ENCODE data around the gene CACNG7. TPM values are rescaled to one million over a fixed set of nuclear protein-coding genes. Genes with fewer than 3 reads are reported as not detected.

CACNG7 gene
- total RNA-seq, 2 experiments from 2014 or later = not detected

DNA sequence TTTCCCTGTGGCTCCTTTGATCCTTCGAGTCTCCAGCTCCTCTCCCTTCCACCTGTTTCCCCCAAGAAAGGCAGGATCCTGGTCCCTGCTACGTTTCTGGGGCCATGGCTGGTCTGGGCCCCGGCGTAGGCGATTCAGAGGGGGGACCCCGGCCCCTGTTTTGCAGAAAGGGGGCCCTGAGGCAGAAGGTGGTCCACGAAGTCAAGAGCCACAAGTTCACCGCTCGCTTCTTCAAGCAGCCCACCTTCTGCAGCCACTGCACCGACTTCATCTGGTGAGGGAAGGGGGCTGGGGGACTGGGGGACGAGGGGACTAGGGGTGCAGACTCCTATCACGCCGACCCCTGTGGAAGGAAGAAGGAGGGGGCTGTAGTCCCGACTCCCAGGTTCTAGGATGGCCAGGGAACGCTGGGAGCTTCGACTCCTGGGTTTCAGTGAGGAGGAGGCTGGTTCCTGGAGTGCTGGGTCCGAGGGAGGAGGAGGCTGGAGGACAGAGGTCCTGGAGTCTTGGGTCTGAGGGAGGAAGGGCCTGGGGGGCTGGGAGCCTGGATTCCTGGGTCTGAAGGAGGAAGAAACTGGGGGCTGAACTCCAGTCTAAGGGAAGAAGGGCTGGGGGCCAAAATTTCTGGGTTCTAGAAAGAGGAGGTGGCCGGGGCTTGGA is 26.6 kb upstream of the CACNG7 start:
- no peaks in the 10 kb centered on the region for H4K20me1 ChIP-seq (ENCODE audit: insufficient read depth, low read length)
- H3K9me3 ChIP-seq (ENCODE audit: low read length) = no peaks in the 10 kb centered on the region
- ChIA-PET CTCF (ENCODE audit: unreplicated experiment) (no interaction called here), POLR2A (no interaction called here)
- no peaks in the 10 kb centered on the region for H3K79me2 ChIP-seq (ENCODE audit: insufficient read depth, low read depth, low read length)
- no peak overlapping the region for H3K27ac ChIP-seq (ENCODE audit: low read depth, low read length, poor library complexity, severe bottlenecking)
- no peak for DNase-seq (ENCODE audit: low spot score)
- no TSS peak for BruUV-seq (replicated peaks)
- H3K4me2 ChIP-seq (ENCODE audit: low read length) = no peak overlapping the region
- intact Hi-C loops (cut with micrococcal nuclease; ENCODE audit: unreplicated experiment) = no loop called here
- no peak overlapping the region for H2AFZ ChIP-seq (ENCODE audit: low read length)
- no peak overlapping the region for H3K4me3 ChIP-seq (ENCODE audit: low read depth, low read length, poor library complexity, severe bottlenecking)
- H3K4me1 ChIP-seq (ENCODE audit: insufficient read depth, low read length, poor library complexity, severe bottlenecking) = peaks cover 3% of the 10 kb centered on the region
- H3K36me3 ChIP-seq (ENCODE audit: insufficient read depth, low read length) = no peaks in the 10 kb centered on the region
- no peak for TF ChIP-seq EZH2phosphoT487 (IDR thresholded peaks at IDR 0.05; ENCODE audit: borderline replicate concordance, low read depth, low read length)
- TF ChIP-seq, protein P1, sequence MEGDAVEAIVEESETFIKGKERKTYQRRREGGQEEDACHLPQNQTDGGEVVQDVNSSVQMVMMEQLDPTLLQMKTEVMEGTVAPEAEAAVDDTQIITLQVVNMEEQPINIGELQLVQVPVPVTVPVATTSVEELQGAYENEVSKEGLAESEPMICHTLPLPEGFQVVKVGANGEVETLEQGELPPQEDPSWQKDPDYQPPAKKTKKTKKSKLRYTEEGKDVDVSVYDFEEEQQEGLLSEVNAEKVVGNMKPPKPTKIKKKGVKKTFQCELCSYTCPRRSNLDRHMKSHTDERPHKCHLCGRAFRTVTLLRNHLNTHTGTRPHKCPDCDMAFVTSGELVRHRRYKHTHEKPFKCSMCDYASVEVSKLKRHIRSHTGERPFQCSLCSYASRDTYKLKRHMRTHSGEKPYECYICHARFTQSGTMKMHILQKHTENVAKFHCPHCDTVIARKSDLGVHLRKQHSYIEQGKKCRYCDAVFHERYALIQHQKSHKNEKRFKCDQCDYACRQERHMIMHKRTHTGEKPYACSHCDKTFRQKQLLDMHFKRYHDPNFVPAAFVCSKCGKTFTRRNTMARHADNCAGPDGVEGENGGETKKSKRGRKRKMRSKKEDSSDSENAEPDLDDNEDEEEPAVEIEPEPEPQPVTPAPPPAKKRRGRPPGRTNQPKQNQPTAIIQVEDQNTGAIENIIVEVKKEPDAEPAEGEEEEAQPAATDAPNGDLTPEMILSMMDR (conservative IDR thresholded peaks at IDR 0.05; ENCODE audit: low read length) = no peak
- no peaks in the 10 kb centered on the region for H3K9me2 ChIP-seq (ENCODE audit: insufficient read depth, low read length)

DNA sequence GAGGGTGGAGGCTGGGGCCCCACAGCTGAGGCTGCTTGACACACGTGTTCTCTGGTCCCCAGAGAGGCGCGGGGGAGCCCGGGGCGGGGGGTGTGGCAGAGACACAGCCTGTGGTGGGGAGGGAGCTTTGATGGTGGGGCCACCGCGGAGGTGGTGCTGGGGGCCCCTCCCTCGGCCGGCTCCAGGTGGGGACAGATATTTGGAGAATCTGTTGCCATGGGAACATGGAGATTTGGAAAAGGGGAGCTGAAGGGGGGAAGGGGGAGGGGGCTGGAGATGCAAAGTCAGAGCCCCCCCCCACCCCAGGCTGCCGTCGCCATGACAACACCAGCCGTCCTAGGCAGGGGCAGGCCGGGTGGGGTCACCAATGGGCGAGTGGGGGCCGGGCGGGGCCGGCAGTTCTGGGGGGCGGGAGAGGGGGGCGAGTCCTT is 25.8 kb upstream of the CACNG7 start:
- H3K4me2 ChIP-seq (ENCODE audit: low read length) = no peak overlapping the region
- no peaks in the 10 kb centered on the region for H4K20me1 ChIP-seq (ENCODE audit: insufficient read depth, low read length)
- no peak overlapping the region for H2AFZ ChIP-seq (ENCODE audit: low read length)
- H3K4me1 ChIP-seq (ENCODE audit: insufficient read depth, low read length, poor library complexity, severe bottlenecking) = peaks cover 3% of the 10 kb centered on the region
- no peak overlapping the region for H3K4me3 ChIP-seq (ENCODE audit: low read depth, low read length, poor library complexity, severe bottlenecking)
- ChIA-PET CTCF (ENCODE audit: unreplicated experiment) (no interaction called here), POLR2A (no interaction called here)
- TF ChIP-seq, protein P1 (conservative IDR thresholded peaks at IDR 0.05; ENCODE audit: low read length) = no peak
- TF ChIP-seq EZH2phosphoT487 (IDR thresholded peaks at IDR 0.05; ENCODE audit: borderline replicate concordance, low read depth, low read length) = no peak
- no peaks in the 10 kb centered on the region for H3K9me3 ChIP-seq (ENCODE audit: low read length)
- no peaks in the 10 kb centered on the region for H3K9me2 ChIP-seq (ENCODE audit: insufficient read depth, low read length)
- H3K79me2 ChIP-seq (ENCODE audit: insufficient read depth, low read depth, low read length) = no peaks in the 10 kb centered on the region
- H3K36me3 ChIP-seq (ENCODE audit: insufficient read depth, low read length) = no peaks in the 10 kb centered on the region
- DNase-seq (ENCODE audit: low spot score) = no peak
- BruUV-seq (replicated peaks) = no TSS peak
- H3K27ac ChIP-seq (ENCODE audit: low read depth, low read length, poor library complexity, severe bottlenecking) = no peak overlapping the region
- intact Hi-C loops (cut with micrococcal nuclease; ENCODE audit: unreplicated experiment) = no loop called here

DNA sequence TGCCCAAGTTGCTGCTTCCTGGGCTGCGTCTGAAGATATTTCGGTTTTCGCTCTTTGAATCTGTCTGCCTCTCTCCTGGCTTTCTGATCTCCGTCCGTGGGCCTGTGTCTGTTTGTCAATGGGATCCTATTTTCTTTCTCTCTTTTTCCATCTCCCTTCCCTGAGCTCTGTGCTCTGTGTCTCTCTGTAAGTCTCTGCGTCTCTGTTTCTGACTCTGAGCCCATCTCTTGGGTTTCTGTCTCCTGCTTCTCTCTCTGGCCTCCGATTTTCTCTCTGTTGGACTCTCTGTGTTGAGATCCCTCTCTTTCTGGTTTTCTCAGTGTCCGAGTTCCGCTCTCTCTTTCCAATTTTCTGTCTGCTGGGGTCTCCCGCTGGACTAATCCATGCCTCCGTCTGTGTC is 25.3 kb upstream of the CACNG7 start:
- H3K9me2 ChIP-seq (ENCODE audit: insufficient read depth, low read length) = no peaks in the 10 kb centered on the region
- no peaks in the 10 kb centered on the region for H4K20me1 ChIP-seq (ENCODE audit: insufficient read depth, low read length)
- POLR2A ChIA-PET = no interaction called here
- intact Hi-C loops (cut with micrococcal nuclease; ENCODE audit: unreplicated experiment) = no loop called here
- no peak for DNase-seq (ENCODE audit: low spot score)
- peaks cover 3% of the 10 kb centered on the region for H3K4me1 ChIP-seq (ENCODE audit: insufficient read depth, low read length, poor library complexity, severe bottlenecking)
- H3K4me3 ChIP-seq (ENCODE audit: low read depth, low read length, poor library complexity, severe bottlenecking) = no peak overlapping the region
- H3K9me3 ChIP-seq (ENCODE audit: low read length) = no peaks in the 10 kb centered on the region
- no peak for TF ChIP-seq EZH2phosphoT487 (IDR thresholded peaks at IDR 0.05; ENCODE audit: borderline replicate concordance, low read depth, low read length)
- TF ChIP-seq, protein P1 (conservative IDR thresholded peaks at IDR 0.05; ENCODE audit: low read length) = no peak
- H3K27ac ChIP-seq (ENCODE audit: low read depth, low read length, poor library complexity, severe bottlenecking) = no peak overlapping the region
- CTCF ChIA-PET (ENCODE audit: unreplicated experiment) = no interaction called here
- no peaks in the 10 kb centered on the region for H3K36me3 ChIP-seq (ENCODE audit: insufficient read depth, low read length)
- no peak overlapping the region for H2AFZ ChIP-seq (ENCODE audit: low read length)
- BruUV-seq (replicated peaks) = no TSS peak
- H3K79me2 ChIP-seq (ENCODE audit: insufficient read depth, low read depth, low read length) = no peaks in the 10 kb centered on the region
- H3K4me2 ChIP-seq (ENCODE audit: low read length) = no peak overlapping the region

Data from OCI-LY7 (cell line).